Stimulated activated CD8-positive, alpha-beta memory T cell treated with anti-CD3 and anti-CD28 coated beads, Interleukin-12 subunit alpha, Interleukin-12 subunit beta, amount 100 ng/mL, for 4 hours (primary cell): Measurements from ENCODE around the gene ZC3H7A.

ENCODE experiments used
- DNase-seq: peaks from one replicate; pipeline ENCODE4 v3.0.0-alpha.2; 2020; ENCODE audit warnings: low read depth

Gene ZC3H7A

DNA sequence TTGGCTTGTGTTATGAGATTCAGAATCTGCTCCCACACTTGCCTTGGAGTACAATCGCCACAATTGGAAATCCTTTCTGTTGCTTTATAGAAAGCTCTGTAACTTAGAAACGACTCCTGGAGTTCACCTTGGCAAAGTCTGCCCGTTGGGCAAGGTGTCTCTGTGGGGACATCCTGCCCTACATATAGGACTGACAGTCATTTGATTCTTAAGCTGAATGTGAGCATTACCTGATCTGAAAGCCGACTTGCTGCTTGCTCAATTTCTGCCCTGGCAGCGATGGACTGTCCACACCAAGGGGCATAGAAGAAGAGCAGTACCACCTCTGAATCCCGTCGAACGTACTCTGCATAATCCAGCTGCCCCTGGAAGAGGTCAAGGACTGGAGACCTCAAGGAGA, 61.3 kb downstream of the ZC3H7A start:
- no peak for DNase-seq

DNA sequence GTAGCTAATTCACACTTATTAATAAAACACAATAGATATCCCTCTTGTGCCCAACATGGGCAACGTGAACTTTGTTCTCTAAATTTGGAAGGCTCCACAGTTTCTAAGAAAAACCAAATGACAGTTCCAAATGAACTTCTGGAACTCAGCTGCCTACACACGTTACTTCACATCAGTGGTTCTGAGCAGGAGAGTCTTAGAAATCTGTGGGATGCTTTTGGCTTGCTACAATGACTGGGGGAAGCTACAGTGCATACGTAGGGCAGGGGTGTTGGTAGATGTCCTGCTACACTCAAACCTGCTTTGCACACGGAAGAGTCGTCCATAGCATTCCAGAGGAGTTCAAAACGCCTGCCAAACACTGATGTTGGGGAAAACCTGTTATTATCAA, 62.4 kb downstream of the ZC3H7A start:
- DNase-seq, result no peak

DNA sequence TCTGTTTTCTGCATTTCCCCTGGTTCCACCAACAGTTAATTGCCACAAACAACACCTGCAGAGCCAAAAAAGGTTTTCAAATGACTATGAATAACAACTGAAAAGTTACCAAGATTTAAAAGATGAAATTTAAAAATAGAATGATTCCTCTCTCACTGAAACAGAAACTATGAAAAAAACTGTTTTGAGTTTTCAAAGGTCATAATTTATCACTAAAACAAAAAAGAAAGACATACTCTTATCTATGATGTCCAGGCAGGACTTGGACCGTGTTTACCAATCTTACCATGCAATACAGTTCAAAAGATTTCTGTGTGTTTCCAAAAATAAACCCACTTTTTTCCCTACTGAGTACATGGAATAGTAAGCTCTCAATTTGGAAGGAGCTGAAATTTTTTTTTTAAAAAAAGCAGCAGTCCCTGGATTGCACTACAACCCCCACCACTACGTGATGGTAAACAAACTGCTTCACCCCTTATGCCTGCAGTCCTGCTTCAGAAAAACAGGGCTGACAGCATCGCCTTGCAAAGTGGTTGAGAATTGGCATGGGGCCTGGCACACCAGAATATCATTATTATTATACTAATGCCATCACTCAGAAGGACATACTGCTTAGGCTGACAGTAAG, 62.9 kb downstream of the ZC3H7A start:
- DNase-seq, result no peak

DNA sequence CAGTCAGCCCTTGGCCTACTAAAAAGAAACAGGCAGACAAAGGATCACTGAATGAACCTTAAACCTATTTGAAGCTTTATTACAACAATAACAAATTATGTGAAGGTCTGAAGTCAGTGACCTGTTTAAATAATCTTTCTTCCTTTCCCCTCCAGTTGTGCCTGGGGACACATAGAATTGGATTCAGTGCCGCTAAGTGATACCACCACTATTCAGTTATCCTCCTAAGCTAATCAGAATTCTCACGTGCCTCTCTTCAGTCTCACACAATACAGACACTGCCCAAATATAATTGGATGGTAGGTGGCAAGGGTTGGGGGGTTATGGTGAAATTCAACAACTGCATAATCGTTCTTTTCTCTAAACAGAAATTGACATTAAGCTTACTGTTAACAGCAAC, 65.8 kb downstream of the ZC3H7A start:
- no peak for DNase-seq

DNA sequence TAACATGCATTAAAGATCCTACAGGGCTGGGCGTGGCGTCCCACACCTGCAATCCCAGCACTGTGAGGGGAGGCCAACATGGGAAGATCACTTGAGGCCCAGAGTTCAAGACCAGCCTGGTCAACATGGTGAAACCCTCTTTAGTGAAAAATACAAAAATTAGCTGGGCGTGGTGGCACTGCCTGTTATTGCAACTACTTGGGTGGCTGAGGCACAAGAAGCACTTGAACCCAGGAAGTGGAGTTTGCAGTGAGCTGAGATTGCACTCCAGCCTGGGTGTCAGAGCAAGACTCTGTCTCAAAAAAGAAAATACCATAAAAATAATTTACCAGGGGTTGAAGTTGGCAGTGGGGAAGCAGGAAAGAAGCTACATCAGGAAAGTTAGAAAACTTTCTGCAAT, 67.3 kb downstream of the ZC3H7A start:
- DNase-seq, result no peak

DNA sequence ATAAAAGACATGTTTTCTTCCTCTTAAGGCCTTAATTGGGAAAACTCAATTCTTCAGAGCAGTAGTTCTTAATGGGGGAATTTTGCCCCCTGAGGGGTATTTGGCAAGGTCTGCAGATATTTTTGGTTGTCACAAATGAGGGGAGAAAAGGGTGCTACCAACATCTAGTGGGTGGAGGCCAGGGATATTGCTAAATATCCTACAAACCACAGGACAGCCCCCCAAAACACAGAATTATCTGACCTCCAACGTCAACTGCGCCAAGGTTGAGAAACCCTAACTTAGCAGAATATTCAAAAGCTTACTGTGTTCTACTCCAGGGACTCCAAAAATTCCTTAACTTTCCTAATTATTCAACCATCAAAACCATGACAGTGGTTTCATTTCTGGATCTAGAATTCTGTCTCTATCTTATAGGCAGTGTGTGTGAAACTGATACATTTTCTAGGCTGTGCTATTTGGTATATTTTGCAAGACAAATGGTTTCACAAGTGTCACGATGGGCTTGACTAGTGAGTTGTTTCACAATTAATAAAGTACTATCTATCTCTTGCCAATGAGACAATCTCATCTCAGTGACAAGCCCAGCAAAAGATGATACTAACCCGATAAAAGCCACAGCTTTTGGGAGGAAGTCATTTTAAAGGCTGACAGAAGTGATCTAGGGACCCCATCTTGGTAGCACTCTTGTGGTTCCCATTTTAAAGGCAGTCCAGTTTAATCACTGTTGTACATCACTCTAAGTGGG, 69.1 kb downstream of the ZC3H7A start:
- DNase-seq, result no peak

DNA sequence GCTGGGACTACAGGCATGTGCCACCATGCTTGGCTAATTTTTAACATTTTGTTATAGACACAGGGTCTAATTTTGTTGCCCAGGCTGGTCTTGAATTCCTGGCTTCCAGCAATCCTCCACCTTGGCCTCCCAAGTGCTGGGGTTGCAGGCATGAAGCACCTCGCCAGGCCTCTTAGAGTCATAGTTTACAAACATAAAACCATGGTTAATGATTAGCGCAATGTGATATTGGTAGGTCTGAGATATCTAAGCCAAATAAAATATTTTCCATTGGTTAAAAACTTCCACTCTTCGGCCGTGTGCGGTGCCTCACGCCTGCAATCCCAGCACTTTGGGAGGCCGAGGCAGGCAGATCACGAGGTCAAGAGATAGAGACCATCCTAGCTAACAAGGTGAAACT, 71.0 kb downstream of the ZC3H7A start:
- DNase-seq, result no peak

DNA sequence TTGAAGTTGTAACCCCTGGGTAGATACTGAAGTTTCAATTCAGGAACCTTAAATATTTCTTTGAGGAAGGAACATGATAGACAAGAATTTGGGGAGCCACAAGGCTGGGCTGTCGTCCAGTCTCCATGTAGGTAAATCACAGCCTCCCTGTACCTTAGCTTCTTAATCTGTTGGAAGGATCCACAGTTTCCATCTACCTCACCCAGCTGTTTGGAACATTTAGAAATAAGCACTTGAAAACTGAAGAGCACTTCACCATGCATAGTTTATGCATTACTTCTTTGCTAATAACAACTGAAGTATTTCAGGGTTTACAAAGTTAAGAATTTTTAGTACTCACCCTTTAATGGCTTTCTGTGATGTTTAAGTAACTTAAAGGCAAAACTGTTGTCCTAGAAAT, 71.6 kb downstream of the ZC3H7A start:
- no peak for DNase-seq

DNA sequence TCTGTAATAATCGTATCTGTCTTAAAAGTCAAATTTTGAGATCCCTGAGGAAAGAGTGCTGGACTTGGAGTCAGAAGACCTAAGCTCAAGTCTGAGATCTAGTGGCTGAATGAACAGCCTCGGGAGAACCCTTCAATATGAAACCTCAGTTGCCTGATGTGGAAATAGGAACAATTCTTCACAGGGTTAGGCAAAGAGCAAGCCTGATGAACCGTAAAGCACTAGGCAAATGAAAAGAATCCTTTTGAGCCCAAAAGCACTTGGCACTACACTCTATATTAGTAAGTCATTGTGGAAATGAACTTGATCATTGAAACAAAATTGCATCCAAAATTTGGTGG, 74.6 kb downstream of the ZC3H7A start:
- no peak for DNase-seq

DNA sequence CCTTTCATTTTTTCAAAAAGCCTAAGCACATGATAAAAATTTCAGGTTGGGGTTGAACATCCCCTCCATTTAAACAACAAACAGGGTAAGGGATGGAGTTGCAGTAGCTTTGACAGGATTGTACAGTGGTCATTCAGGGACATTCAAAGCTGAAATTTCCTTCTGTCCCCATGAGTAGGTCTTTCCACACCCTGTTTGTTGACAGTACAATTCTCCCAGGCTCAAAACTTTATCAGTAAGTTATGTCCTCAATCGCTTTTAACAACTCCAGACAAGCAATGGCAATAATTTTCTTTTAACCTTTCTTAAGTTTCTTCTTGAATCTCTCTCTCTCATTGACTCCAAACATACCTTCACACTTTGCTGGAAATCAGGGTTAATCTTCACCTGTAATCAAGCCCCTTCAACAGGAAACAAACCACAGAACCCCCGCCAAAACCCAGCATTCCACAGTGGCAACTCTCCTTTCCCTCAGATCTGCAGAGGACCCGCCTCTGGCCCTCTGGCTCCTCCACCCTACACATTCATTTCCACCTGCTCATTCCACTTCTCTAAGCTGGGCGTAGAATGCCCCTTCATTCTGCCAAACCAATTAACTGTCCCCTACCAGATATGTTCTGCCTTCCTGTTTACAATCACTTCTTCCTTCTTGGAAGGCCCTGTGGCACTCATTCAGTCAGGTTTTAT, 75.1 kb downstream of the ZC3H7A start:
- no peak for DNase-seq

DNA sequence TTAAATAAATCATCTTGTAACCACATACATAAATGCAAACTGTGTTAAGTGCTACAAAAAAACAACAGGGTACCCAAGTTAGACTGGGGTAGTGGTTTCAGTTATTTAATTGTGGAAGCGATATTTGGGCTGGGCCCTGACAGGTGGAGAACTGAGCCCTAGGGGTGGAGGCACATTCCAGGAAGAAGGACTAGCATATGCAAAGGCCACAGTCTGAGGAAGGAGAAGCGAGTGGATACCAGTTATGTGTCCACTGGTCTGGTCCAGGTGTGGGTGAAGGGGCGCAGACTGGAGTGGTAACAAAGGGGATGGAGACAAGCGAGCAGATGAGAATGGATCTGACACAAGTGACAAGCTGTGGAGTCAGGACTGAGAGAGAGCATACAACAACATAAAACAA, 77.3 kb downstream of the ZC3H7A start:
- DNase-seq, result no peak

DNA sequence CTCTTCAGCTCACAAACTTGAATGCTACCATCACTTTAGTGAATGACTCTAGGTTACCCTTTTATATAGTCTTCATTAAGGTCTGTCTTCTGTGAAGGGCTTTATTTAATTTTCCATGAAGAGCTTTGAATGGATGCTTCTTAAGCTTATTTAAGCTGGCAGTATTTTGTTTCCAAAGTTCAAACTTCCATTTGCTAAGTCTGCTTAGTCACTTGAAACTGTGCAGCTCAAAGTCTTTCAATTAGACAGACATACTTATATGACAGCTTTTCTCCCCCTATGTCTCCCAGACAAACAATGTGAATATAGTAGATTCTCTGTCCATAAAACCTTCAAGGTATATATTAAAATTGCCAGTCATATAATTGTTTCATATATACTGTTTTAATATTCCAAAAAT, 77.9 kb downstream of the ZC3H7A start:
- DNase-seq, result no peak

DNA sequence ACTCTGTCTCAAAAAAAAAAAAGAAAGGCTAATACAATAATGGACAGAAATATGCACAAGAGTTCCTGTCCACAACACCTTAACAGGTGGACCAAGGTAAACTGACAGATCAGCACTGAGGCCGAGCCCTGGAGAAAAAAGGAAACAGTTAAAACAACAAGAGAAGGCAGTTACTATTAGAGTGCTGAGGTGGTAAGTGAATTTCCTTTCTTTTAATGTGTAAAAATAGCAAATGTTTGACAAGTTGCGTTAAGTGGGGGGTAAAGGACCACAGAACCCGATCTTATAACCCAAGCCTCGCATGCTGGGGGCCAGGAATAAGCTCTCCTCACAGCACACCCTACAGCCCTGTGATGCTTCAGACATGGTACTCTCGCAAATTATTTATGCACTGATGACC, 79.2 kb downstream of the ZC3H7A start:
- no peak for DNase-seq

DNA sequence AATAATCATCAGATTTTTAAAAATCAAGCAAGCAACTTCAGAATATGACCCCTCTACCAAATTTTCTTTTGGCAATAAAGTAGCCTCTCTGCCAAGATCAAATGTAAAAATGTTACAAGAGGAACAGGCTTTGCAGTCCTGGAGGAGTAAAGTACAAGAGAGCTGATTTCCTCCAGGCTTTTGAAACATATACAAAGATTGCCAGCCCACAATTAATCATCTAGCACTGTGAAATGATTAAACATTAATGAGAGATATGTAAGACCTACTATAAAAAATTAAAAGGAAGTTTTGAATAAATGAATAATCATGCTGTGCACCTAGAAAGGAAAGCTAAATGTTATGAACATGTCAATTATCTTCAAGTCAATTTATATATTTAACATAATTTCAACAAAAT, 80.7 kb downstream of the ZC3H7A start:
- no peak for DNase-seq

DNA sequence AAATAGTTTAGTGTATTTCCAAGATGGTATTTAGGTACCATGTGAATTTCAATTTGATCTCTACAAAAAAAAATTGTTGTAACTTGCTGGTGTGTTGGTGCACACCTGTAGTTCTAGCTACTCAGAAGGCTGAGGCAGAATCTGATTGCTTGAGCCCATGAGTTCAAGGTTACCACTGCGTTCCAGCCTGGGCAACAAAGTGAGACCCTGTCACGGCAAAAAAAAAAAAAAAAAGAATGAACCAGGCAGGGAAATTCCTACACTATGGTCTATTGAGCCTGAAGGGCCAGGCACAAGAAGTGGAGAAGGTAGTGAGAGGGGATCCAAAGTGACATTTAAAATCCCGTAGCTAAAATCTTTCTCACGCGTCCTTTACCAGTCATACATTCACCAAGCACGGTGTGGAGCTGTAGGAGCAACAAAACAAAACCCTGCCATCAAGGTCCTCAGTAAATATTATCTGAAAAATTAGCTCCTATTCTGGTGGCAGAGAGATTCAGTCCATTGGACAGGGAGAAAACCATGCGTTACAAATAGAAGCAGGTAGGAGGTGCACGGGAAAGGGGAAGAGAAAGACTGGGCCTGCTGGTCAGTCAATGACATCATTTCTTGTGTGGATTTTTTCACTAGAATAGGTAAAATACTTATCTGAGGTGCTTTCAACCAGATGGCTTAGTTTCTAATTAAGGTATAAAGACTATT, 81.7 kb downstream of the ZC3H7A start:
- DNase-seq, result no peak

DNA sequence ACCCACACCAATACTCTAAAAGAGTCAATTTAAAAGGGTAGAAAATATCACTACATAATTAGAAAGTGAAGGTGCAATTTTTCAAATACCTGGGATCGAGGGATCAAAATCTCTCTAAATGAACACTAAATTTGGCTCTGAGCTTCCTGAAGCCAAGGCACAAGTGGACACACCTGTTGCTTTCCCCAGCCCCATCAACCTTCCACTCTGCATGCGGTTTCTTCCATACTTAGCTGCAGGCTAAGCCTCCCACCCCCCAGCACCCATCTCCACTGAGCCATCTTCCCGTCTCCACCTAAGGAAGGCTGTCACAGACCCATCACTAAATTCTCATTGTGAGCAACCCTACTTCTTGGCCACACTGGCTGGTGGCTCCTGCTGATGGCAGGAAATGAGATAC, 84.9 kb downstream of the ZC3H7A start:
- no peak for DNase-seq

DNA sequence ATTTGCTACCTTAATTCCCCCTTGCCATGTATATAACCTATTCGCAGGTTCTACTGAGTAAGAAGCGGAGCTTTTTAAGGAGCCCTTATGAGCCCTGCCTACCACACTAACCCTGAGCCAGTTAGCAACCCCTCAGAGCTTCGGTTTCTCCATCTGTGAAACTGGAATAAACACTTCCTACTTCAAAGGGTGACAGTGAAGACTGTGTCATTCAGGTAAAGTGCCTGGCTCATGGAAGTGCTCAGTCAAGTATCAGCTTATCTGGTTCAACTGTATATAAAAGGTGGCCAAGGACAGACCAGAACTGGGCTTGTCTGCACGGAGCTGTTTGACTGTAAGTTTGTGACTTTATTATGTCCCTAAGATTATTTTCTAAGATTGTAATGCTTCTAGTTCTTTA, 85.4 kb downstream of the ZC3H7A start:
- DNase-seq, result no peak

DNA sequence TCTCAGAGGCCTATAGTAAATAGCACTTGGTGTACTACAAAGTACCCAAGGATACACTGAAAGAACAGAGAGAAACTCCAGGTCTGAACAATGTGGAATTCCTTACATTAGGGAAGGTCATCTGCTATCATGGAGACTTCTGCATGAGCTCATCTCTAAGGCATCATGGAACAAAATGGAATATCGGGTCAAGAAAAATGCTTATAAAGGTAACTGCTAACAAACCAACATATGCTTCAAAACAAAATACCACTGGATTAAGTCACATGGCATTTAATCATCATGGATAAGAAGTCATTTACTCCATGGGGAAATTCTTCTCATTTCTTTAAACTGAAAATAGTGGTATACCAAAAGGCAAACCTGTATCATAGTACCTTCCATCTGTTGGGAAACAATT, 88.6 kb downstream of the ZC3H7A start:
- no peak for DNase-seq

DNA sequence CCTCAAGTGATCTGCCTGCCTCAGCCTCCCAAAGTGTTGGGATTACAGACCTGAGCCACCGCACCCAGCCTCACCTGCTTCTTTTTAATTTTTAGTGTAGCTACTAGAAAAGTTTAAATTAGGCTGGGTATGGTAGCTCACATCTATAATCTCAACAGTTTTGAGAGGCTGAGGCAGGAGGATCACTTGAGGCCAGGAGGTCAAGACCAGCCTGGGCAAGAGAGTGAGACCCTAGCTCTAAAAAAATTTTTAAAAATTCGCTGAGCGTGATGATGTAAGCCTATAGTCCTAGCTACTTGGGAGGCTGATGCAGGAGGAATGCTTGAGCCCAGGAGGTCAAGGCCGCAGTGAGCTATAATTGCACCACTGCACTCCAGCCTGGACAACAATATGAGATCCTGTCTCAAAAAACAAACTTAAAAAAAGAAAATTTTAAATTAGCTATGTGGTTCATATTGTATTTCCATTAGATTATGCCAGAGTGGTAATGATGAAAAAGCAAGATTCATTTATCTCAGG, 89.3 kb downstream of the ZC3H7A start:
- no peak for DNase-seq

DNA sequence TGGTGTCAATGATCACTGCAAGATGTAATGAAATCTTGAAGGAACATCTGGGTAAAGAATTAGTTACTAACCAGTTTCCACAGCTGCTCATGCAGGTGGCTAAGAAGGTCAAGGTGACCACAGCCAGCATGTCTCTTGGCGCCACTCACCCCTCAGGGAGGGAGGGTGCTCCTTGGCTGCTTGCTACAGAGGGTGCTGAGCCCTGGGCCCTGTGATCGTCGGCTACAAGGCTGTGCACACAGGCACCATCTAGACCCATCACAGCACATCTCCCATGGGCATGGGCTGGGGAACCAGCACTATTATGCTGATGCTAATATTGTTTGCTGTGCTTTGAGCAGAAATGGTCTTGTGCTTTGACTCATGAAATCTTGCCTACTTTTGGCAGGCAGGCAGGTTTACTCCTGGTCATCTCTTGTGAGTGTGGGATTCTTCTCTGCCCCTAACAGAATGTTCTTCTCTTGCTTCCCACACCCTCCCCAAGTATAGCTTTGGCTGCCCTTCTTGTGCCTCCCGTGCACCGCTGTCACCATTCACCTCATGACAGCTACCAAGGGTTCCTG, 90.8 kb downstream of the ZC3H7A start:
- no peak for DNase-seq

DNA sequence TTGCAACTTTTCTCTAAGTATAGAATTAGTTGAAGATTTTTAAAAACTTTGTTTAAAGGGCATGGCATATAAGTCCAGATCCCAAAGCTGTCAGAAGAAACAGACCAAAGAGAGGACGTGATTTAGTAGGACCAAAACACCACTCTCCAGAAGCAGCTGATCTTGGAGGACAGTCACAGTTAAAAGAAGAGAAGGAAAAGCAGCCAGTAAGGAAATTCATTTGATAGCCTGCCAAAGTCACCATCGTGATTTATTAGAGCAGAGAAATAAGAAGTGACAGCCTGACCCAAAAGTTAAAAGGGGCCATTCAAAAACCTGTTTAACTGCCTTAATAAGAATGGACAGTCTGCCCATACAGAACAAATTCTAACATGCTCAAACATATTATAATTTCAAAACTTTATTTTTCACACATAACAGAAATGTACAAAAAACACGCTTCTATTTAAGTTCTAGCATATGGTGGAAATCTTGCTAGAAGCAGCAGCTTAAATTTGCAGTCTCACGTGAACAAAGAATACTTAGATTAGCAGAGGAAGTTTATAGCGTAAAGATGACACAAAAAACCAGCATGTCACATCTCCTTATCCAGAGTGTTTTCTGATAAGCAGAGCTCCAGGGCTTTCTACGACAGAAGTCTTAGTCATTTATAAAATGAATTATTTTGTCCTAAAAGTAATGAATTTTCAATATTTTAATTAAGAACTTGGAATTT, 91.6 kb downstream of the ZC3H7A start:
- DNase-seq, result no peak
